ENCODE results near the gene CHP1. TPM values are rescaled to one million over a fixed set of nuclear protein-coding genes. Genes with fewer than 3 reads are reported as not detected.

CHP1 gene
- total and polyA plus RNA-seq, 9 of the 15 experiments (the other 6 are each of a cell fraction or from before 2014, with no cell fraction given): 31.7 to 83.4 (median 67.6) TPM

DNA sequence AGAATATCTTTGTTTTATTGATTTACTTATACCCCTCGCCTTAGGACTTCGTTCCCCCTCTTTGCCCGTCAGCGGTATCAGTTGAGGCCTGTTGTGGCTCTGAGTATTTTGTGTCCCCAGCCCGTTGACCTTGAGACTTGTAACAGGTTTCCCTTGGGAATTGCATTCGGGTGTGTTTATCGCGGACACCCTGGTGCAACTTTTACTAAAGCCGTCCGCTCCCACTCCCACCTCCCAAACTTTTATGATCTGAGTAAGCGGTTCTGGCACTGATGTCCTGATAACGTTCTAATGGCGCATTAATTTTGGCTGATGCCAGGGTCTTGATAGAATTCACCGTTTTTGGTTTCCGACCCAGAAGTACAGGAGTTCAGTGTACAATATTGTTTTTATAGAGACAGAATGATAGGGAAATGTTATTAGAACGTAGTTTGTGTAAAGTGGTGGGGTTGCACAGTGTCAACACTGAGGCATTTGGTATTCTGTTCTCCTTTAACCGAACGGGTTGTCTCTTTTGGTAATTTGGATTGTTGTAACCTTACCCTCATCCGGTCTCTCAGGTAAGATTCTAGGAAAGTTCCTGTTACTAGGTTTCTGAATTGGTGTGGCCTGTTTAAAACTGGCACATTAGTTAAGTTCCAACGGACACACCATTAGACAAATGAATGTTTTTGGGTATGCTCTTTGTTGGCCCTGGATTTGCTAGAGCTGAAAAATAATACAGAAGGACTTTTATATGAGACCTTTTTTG, 53.5 kb downstream of the CHP1 start:
- in situ Hi-C loops (cut with MboI): no loop called here
- ATAC-seq (peak; percentile 24), DNase-seq (ENCODE audit: extremely low read depth in 1 of 4, low spot score in 3 of 4) (peak in 2 of 4 experiments; percentile 46 to 47), FAIRE-seq (peak; percentile 67)
- Histone ChIP-seq H3K9ac (ENCODE audit: insufficient read depth in 1 of 2, low read depth in 2 of 2, low read length in 2 of 2) (peak overlapping the region; percentile 98 to 100), H3K9me3 (replicated peaks; ENCODE audit: control insufficient read depth, insufficient read depth, low read depth, low read length) (no peaks in the 10 kb centered on the region), H3K79me2 (ENCODE audit: control insufficient read depth, insufficient read depth, low read length) (peaks cover 53% of the 10 kb centered on the region), H3K36me3 (ENCODE audit: control insufficient read depth, insufficient read depth, low read length) (peaks cover 58% of the 10 kb centered on the region), H3K27ac (ENCODE audit: extremely low read depth, low read depth, low read length) (peak overlapping the region; percentile 98), H3K9me1 (ENCODE audit: control insufficient read depth, insufficient read depth, low read length) (no peaks in the 10 kb centered on the region), H2AFZ (ENCODE audit: low read depth, low read length) (peak overlapping the region; percentile 94), H4K20me1 (replicated peaks; ENCODE audit: control insufficient read depth, insufficient read depth, low read length) (peaks cover 4% of the 10 kb centered on the region; the same call in 1 of the 2 replicates), H3K4me1 (replicated peaks in 1 of 2; ENCODE audit: control insufficient read depth in 2 of 2, insufficient read depth in 2 of 2, low read length in 2 of 2) (peaks cover 8 to 12% of the 10 kb centered on the region in 2 experiments; a peak in 4 of 5 replicates), H3K4me2 (ENCODE audit: insufficient read depth, low read length) (peak overlapping the region; percentile 94), H3K27me3 (ENCODE audit: control insufficient read depth in 2 of 2, insufficient read depth in 2 of 2, low read length in 2 of 2) (no peaks in the 10 kb centered on the region), H3K4me3 (peak overlapping the region; percentile 87)
- WGBS (ENCODE audit: insufficient coverage, low coverage, missing lambda C conversion rate): 0% methylated on average over 20 of the region's 20 CpGs
- intact Hi-C loops (cut with micrococcal nuclease): loop anchor here (2.0 to 5.0 kb wide), 2 partner anchors 48 to 52 kb away; partner anchors contain the start of genes NUSAP1 and OIP5
- ChIA-PET CTCF (ENCODE audit: low intra/inter-chr PET ratio) (no interaction called here), POLR2A (interaction anchor here (1.1 to 2.1 kb wide), 4 partner anchors 10 to 48 kb away, joined by 3 to 9 read pairs (median 6); partner anchors contain the start of genes NUSAP1 and OIP5)
- BruUV-seq (replicated peaks): TSS peak; percentile 48
- TF ChIP-seq ZNF431 (CRISPR knock-in tag; IDR thresholded peaks at IDR 0.05) (0 out of 2 replicates have a peak, but pooled peaks have one; percentile 5), NR2C2 (CRISPR knock-in tag; IDR thresholded peaks at IDR 0.05) (no peak), NR2C2 (tag; IDR thresholded peaks at IDR 0.05) (peak; percentile 51; the same call in 1 of the 2 replicates), ESRRA (IDR thresholded peaks at IDR 0.05; ENCODE audit: borderline replicate concordance, low read depth) (peak; percentile 43), MAFF (IDR thresholded peaks at IDR 0.05; ENCODE audit: low read length) (0 out of 2 replicates have a peak, but pooled peaks have one; percentile 9), ARID1B (IDR thresholded peaks at IDR 0.05) (0 out of 2 replicates have a peak, but pooled peaks have one; percentile 41), TEAD4 (IDR thresholded peaks at IDR 0.05; ENCODE audit: low read length) (no peak), TEAD4 (CRISPR knock-in tag; IDR thresholded peaks at IDR 0.05; ENCODE audit: borderline replicate concordance) (no peak), FOXJ3 (CRISPR knock-in tag; IDR thresholded peaks at IDR 0.05) (0 out of 2 replicates have a peak, but pooled peaks have one; percentile 10)
- TF ChIP-seq, protein P1, sequence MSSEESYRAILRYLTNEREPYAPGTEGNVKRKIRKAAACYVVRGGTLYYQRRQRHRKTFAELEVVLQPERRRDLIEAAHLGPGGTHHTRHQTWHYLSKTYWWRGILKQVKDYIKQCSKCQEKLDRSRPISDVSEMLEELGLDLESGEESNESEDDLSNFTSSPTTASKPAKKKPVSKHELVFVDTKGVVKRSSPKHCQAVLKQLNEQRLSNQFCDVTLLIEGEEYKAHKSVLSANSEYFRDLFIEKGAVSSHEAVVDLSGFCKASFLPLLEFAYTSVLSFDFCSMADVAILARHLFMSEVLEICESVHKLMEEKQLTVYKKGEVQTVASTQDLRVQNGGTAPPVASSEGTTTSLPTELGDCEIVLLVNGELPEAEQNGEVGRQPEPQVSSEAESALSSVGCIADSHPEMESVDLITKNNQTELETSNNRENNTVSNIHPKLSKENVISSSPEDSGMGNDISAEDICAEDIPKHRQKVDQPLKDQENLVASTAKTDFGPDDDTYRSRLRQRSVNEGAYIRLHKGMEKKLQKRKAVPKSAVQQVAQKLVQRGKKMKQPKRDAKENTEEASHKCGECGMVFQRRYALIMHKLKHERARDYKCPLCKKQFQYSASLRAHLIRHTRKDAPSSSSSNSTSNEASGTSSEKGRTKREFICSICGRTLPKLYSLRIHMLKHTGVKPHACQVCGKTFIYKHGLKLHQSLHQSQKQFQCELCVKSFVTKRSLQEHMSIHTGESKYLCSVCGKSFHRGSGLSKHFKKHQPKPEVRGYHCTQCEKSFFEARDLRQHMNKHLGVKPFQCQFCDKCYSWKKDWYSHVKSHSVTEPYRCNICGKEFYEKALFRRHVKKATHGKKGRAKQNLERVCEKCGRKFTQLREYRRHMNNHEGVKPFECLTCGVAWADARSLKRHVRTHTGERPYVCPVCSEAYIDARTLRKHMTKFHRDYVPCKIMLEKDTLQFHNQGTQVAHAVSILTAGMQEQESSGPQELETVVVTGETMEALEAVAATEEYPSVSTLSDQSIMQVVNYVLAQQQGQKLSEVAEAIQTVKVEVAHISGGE (CRISPR knock-in tag; IDR thresholded peaks at IDR 0.05): peak in 1 of 3 experiments; percentile 82; a peak in 2 of 6 replicates
- TF ChIP-seq, protein P2, sequence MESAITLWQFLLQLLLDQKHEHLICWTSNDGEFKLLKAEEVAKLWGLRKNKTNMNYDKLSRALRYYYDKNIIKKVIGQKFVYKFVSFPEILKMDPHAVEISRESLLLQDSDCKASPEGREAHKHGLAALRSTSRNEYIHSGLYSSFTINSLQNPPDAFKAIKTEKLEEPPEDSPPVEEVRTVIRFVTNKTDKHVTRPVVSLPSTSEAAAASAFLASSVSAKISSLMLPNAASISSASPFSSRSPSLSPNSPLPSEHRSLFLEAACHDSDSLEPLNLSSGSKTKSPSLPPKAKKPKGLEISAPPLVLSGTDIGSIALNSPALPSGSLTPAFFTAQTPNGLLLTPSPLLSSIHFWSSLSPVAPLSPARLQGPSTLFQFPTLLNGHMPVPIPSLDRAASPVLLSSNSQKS (CRISPR knock-in tag; IDR thresholded peaks at IDR 0.05): no peak
- TF ChIP-seq, protein P3, sequence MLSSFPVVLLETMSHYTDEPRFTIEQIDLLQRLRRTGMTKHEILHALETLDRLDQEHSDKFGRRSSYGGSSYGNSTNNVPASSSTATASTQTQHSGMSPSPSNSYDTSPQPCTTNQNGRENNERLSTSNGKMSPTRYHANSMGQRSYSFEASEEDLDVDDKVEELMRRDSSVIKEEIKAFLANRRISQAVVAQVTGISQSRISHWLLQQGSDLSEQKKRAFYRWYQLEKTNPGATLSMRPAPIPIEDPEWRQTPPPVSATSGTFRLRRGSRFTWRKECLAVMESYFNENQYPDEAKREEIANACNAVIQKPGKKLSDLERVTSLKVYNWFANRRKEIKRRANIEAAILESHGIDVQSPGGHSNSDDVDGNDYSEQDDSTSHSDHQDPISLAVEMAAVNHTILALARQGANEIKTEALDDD (IDR thresholded peaks at IDR 0.05): peak; percentile 33; the same call in 1 of the 2 replicates

Data from K562 (cell line).